Epithelial cell of proximal tubule (primary cell): ENCODE results near the gene SCO2. TPM values are rescaled to one million over a fixed set of nuclear protein-coding genes. Genes with fewer than 3 reads are reported as not detected.

Experiments
- DNase-seq: peaks from one replicate; pipeline ENCODE4 v3.0.0-alpha.2; 2011; ENCODE audit warnings: low read depth
- H3K4me3 ChIP-seq: 2 replicates; pipeline ENCODE4 v1.5.1; 2011; ENCODE audit warnings: low read depth, mild to moderate bottlenecking, low read length
- total RNA-seq: library from RNA; depleted of rRNA; stranded (reverse); fragments of >200 nt; gene quantifications from 2 replicates; pipeline ENCODE4 v1.2.3, GENCODE V29; 2015
- TF ChIP-seq, protein P1 (sequence below): conservative IDR thresholded peaks from 2 replicates; pipeline ENCODE4 v1.5.1; 2012; ENCODE audit warnings: low read depth, mild to moderate bottlenecking, low read length

Gene SCO2
- total RNA-seq, 1 donor from 2014 or later: not detected

GRCh38 chr22:50526834-50527801 lies 1.7 kb upstream of the SCO2 start:
- peak overlapping the region; percentile 73 for H3K4me3 ChIP-seq
- TF ChIP-seq, protein P1, sequence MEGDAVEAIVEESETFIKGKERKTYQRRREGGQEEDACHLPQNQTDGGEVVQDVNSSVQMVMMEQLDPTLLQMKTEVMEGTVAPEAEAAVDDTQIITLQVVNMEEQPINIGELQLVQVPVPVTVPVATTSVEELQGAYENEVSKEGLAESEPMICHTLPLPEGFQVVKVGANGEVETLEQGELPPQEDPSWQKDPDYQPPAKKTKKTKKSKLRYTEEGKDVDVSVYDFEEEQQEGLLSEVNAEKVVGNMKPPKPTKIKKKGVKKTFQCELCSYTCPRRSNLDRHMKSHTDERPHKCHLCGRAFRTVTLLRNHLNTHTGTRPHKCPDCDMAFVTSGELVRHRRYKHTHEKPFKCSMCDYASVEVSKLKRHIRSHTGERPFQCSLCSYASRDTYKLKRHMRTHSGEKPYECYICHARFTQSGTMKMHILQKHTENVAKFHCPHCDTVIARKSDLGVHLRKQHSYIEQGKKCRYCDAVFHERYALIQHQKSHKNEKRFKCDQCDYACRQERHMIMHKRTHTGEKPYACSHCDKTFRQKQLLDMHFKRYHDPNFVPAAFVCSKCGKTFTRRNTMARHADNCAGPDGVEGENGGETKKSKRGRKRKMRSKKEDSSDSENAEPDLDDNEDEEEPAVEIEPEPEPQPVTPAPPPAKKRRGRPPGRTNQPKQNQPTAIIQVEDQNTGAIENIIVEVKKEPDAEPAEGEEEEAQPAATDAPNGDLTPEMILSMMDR: no peak
- DNase-seq: no peak

DNA sequence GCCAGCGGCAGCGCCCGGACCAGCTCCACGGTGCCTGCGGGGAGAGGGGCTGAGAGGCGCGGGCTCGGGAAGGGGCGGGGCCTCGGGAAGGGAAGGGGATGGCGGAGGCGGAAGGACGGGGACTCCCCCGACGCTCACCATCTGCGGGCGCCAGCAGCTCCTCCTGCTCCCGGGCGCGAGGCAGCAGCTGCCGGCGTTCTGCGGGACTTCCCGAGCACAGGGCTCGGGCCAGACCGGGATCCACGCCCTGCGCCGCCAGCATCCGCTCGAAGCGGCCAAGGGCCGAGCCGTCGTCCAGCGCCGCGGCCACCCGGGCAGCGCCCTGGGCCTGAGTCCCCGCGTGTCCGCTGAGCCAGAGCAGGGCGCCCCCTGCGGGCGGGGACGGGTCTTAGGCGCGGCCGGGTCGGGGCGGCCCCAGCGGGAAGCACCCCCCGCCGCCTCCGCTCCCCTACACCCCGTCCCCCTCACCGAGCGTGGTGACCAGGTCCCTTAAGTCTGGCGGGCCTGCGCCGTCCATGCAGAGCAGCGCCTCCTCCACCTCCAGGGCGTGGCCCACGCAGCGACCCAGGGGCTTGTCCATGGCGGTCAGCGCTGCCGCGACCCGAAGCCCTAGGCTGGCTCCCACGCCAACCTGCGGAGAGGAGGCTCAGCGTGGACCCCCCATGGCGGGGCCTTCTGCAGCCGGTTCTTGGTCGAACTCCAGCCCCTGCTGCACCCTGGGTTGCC lies 873 bp upstream of the SCO2 start:
- TF ChIP-seq, protein P1: peak; percentile 48
- peak overlapping the region; percentile 73 for H3K4me3 ChIP-seq
- no peak for DNase-seq

- peak overlapping the region; percentile 73 for H3K4me3 ChIP-seq
- no peak for DNase-seq
- TF ChIP-seq, protein P1: no peak
Measured at GRCh38 chr22:50525858-50526107, 385 bp upstream of the SCO2 start.

DNA sequence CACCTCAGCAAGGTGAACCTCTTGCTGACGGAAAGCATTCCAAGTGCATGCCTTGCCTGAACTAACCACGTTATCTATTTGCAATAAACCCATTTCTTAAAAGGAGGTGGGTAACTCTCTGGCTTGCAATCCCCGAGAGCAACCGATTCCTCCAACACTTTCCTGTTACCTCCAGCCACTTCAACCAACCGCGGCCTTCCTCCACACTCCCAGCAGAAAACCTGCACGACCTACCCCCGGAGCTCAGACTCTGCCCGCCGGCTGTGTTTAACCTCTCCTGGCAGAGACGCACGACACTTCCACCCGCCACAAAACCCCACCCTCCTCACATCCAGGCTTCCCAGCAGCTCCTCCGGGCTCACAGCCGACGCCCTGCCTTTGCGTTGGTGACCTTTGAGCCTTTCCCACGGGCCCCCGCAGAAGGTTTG lies 708 bp downstream of the SCO2 start:
- TF ChIP-seq, protein P1: no peak
- no peak for DNase-seq
- H3K4me3 ChIP-seq: peak overlapping the region; percentile 73

GRCh38 chr22:50523806-50524675 lies 1.4 kb downstream of the SCO2 start:
- TF ChIP-seq, protein P1: no peak
- H3K4me3 ChIP-seq: peak overlapping the region; percentile 73
- DNase-seq: no peak

DNA sequence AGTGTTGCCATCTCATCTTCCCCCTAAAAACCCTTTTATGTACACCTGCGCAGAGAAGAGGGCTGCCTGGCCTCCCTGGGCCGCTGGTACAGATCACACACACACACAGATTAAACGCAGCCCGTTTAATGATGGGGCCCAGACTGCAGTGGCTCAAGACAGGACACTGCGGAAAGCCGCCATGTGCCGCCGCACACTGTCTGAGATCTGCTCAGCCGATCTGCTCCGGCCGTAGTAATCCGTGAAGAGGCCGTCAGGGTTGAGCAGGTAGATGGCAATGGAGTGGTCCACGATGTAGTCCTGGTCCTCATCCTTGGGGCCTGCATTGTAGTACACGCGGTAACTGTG lies 2.0 kb downstream of the SCO2 start:
- H3K4me3 ChIP-seq: no peak overlapping the region
- no peak for DNase-seq
- TF ChIP-seq, protein P1: no peak
